Measurements from ENCODE around the gene RSBN1.

GRCh38 chr1:113760102-113761080, 51.9 kb downstream of the RSBN1 start:
- TF ChIP-seq CTCF (IDR thresholded peaks at IDR 0.05) (no peak), POLR2A (IDR thresholded peaks at IDR 0.05) (no peak), EP300 (IDR thresholded peaks at IDR 0.05) (no peak), POLR2AphosphoS5 (IDR thresholded peaks at IDR 0.05) (no peak)
